ENCODE results near the gene PSMB7. TPM values are rescaled to one million over a fixed set of nuclear protein-coding genes. Genes with fewer than 3 reads are reported as not detected.
A peak's percentile ranks its signal among the peaks of the same experiment; 100 is the strongest.

PSMB7 gene
- total RNA-seq, result 10 to 100 TPM; 88.7 to 93.6 TPM

- H3K36me3 Mint-ChIP-seq, result peaks cover 8% of the 10 kb centered on the region
- peak within 1 kb of the TSS; percentile 92 for H3K27ac Mint-ChIP-seq
- DNase-seq, result peak; percentile 93
- H3K9me3 Mint-ChIP-seq, result peaks cover 2% of the 10 kb centered on the region
- POLR2A ChIA-PET, result interaction anchor here (0.9 kb wide), 1 partner anchor 12 kb away, joined by 3 read pairs; no protein-coding TSS in a partner anchor
- H3K27me3 Mint-ChIP-seq, result no peaks in the 10 kb centered on the region
- peak; percentile 86 for ATAC-seq (ENCODE audit: low read depth)
- peak within 1 kb of the TSS; percentile 96 for H3K4me3 Mint-ChIP-seq
- H3K4me1 Mint-ChIP-seq, result peaks cover 17% of the 10 kb centered on the region
Measured at GRCh38 chr9:124415102-124415851, at the start of gene PSMB7. TSS of gene PSMB7 (minus strand) at chr9:124415442. CDS start at chr9:124415425, 17 bp downstream.

GRCh38 chr9:124462739-124463138 is 47.5 kb upstream of the PSMB7 start:
- no peaks in the 10 kb centered on the region for H3K9me3 Mint-ChIP-seq
- ATAC-seq (ENCODE audit: low read depth) (no peak), DNase-seq (no peak)
- H3K4me1 Mint-ChIP-seq, result no peaks in the 10 kb centered on the region
- H3K27ac Mint-ChIP-seq, result no peak overlapping the region
- POLR2A ChIA-PET, result no interaction called here
- H3K36me3 Mint-ChIP-seq, result no peaks in the 10 kb centered on the region
- peaks cover 14% of the 10 kb centered on the region for H3K27me3 Mint-ChIP-seq
- H3K4me3 Mint-ChIP-seq, result no peak overlapping the region

GRCh38 chr9:124458441-124458840 is 43.2 kb upstream of the PSMB7 start:
- ATAC-seq (ENCODE audit: low read depth), result no peak
- H3K27me3 Mint-ChIP-seq, result peaks cover 15% of the 10 kb centered on the region
- H3K27ac Mint-ChIP-seq, result no peak overlapping the region
- DNase-seq, result peak; percentile 10
- no peaks in the 10 kb centered on the region for H3K9me3 Mint-ChIP-seq
- H3K4me3 Mint-ChIP-seq, result no peak overlapping the region
- H3K36me3 Mint-ChIP-seq, result no peaks in the 10 kb centered on the region
- POLR2A ChIA-PET, result interaction anchor here (0.5 kb wide), 1 partner anchor 78 kb away, joined by 3 read pairs; no protein-coding TSS in a partner anchor
- no peaks in the 10 kb centered on the region for H3K4me1 Mint-ChIP-seq

GRCh38 chr9:124457887-124458431 is 42.7 kb upstream of the PSMB7 start:
- POLR2A ChIA-PET, result no interaction called here
- no peak overlapping the region for H3K27ac Mint-ChIP-seq
- H3K4me3 Mint-ChIP-seq, result no peak overlapping the region
- no peak for ATAC-seq (ENCODE audit: low read depth)
- H3K9me3 Mint-ChIP-seq, result no peaks in the 10 kb centered on the region
- H3K27me3 Mint-ChIP-seq, result peaks cover 13% of the 10 kb centered on the region
- no peaks in the 10 kb centered on the region for H3K36me3 Mint-ChIP-seq
- no peaks in the 10 kb centered on the region for H3K4me1 Mint-ChIP-seq
- DNase-seq, result peak; percentile 19

- ATAC-seq (ENCODE audit: low read depth) (no peak), DNase-seq (peak; percentile 12)
- POLR2A ChIA-PET, result no interaction called here
- H3K4me1 Mint-ChIP-seq, result no peaks in the 10 kb centered on the region
- H3K4me3 Mint-ChIP-seq, result no peak overlapping the region
- no peaks in the 10 kb centered on the region for H3K9me3 Mint-ChIP-seq
- peaks cover 14% of the 10 kb centered on the region for H3K27me3 Mint-ChIP-seq
- no peak overlapping the region for H3K27ac Mint-ChIP-seq
- H3K36me3 Mint-ChIP-seq, result no peaks in the 10 kb centered on the region
Measured at GRCh38 chr9:124457079-124457886, 42.0 kb upstream of the PSMB7 start.

GRCh38 chr9:124456341-124457078 is 41.3 kb upstream of the PSMB7 start:
- POLR2A ChIA-PET, result no interaction called here
- no peaks in the 10 kb centered on the region for H3K9me3 Mint-ChIP-seq
- no peaks in the 10 kb centered on the region for H3K4me1 Mint-ChIP-seq
- no peak overlapping the region for H3K27ac Mint-ChIP-seq
- ATAC-seq (ENCODE audit: low read depth) (no peak), DNase-seq (peak; percentile 21)
- H3K36me3 Mint-ChIP-seq, result no peaks in the 10 kb centered on the region
- H3K4me3 Mint-ChIP-seq, result no peak overlapping the region
- peaks cover 18% of the 10 kb centered on the region for H3K27me3 Mint-ChIP-seq

GRCh38 chr9:124455820-124456219 is 40.6 kb upstream of the PSMB7 start:
- Mint-ChIP-seq H3K27me3 (peaks cover 21% of the 10 kb centered on the region), H3K27ac (no peak overlapping the region), H3K4me3 (no peak overlapping the region), H3K9me3 (no peaks in the 10 kb centered on the region), H3K4me1 (no peaks in the 10 kb centered on the region), H3K36me3 (no peaks in the 10 kb centered on the region)
- POLR2A ChIA-PET, result no interaction called here
- peak; percentile 15 for DNase-seq
- ATAC-seq (ENCODE audit: low read depth), result no peak

GRCh38 chr9:124454791-124455443 is 39.7 kb upstream of the PSMB7 start:
- Mint-ChIP-seq H3K27ac (no peak overlapping the region), H3K27me3 (peaks cover 27% of the 10 kb centered on the region), H3K36me3 (no peaks in the 10 kb centered on the region), H3K4me1 (no peaks in the 10 kb centered on the region), H3K4me3 (no peak overlapping the region), H3K9me3 (no peaks in the 10 kb centered on the region)
- POLR2A ChIA-PET, result no interaction called here
- DNase-seq, result peak; percentile 21
- ATAC-seq (ENCODE audit: low read depth), result no peak

GRCh38 chr9:124454296-124454695 is 39.1 kb upstream of the PSMB7 start:
- no peaks in the 10 kb centered on the region for H3K4me1 Mint-ChIP-seq
- H3K4me3 Mint-ChIP-seq, result no peak overlapping the region
- no peaks in the 10 kb centered on the region for H3K36me3 Mint-ChIP-seq
- POLR2A ChIA-PET, result no interaction called here
- no peaks in the 10 kb centered on the region for H3K9me3 Mint-ChIP-seq
- DNase-seq, result peak; percentile 18
- H3K27me3 Mint-ChIP-seq, result peaks cover 32% of the 10 kb centered on the region
- ATAC-seq (ENCODE audit: low read depth), result no peak
- H3K27ac Mint-ChIP-seq, result no peak overlapping the region

- no peak overlapping the region for H3K4me3 Mint-ChIP-seq
- no peaks in the 10 kb centered on the region for H3K9me3 Mint-ChIP-seq
- H3K36me3 Mint-ChIP-seq, result no peaks in the 10 kb centered on the region
- H3K27me3 Mint-ChIP-seq, result peaks cover 35% of the 10 kb centered on the region
- no peak overlapping the region for H3K27ac Mint-ChIP-seq
- ATAC-seq (ENCODE audit: low read depth) (no peak), DNase-seq (peak; percentile 29)
- H3K4me1 Mint-ChIP-seq, result no peaks in the 10 kb centered on the region
- POLR2A ChIA-PET, result no interaction called here
Measured at GRCh38 chr9:124453586-124454191, 38.4 kb upstream of the PSMB7 start.

- Mint-ChIP-seq H3K36me3 (no peaks in the 10 kb centered on the region), H3K27me3 (peaks cover 34% of the 10 kb centered on the region), H3K4me3 (no peak overlapping the region), H3K27ac (no peak overlapping the region), H3K9me3 (no peaks in the 10 kb centered on the region), H3K4me1 (no peaks in the 10 kb centered on the region)
- DNase-seq (peak; percentile 22), ATAC-seq (ENCODE audit: low read depth) (no peak)
- POLR2A ChIA-PET, result no interaction called here
Measured at GRCh38 chr9:124452841-124453585, 37.8 kb upstream of the PSMB7 start.

GRCh38 chr9:124452326-124452725 is 37.1 kb upstream of the PSMB7 start:
- Mint-ChIP-seq H3K4me3 (no peak overlapping the region), H3K27ac (no peak overlapping the region), H3K27me3 (peaks cover 34% of the 10 kb centered on the region), H3K36me3 (no peaks in the 10 kb centered on the region), H3K4me1 (no peaks in the 10 kb centered on the region), H3K9me3 (no peaks in the 10 kb centered on the region)
- ATAC-seq (ENCODE audit: low read depth) (no peak), DNase-seq (peak; percentile 20)
- POLR2A ChIA-PET, result no interaction called here
